SK-N-SH (cell line): ENCODE measurements around the gene PLXNA4. TPM values are rescaled to one million over a fixed set of nuclear protein-coding genes. Genes with fewer than 3 reads are reported as not detected.

Experiments used
- CTCF ChIA-PET: fragments of 300-600, 350-600 bp; formaldehyde crosslinking; extraction: SDS; loops from one replicate; lab custom pipeline; 2021; lab: Yijun Ruan, JAX
- POLR2A ChIA-PET: fragments of 350-600 bp; sonication (Branson Sonifier 250); formaldehyde crosslinking; extraction: SDS; loops from one replicate; lab custom pipeline; 2020; ENCODE audit warnings: antibody characterized with exemption, inconsistent platforms; lab: Yijun Ruan, JAX
- DNase-seq: peaks from one replicate; pipeline ENCODE4 v3.0.0; 2012
- H2AFZ ChIP-seq: fragments of 200-600 bp; sonication (generic); 2 replicates; pipeline ENCODE4 v1.8.1; 2016; ENCODE audit warnings: antibody characterized with exemption, mild to moderate bottlenecking, low read depth
- H3F3A ChIP-seq: fragments of 200-600 bp; sonication (generic); replicated peaks from 2 replicates; pipeline ENCODE3; 2016; ENCODE audit warnings: antibody characterized with exemption, mild to moderate bottlenecking; ENCODE audit not compliant: insufficient read depth
- H3K27ac ChIP-seq, 2 experiments: fragments of 200-500 bp in 1 of 2; fragments of 200-600 bp in 1 of 2; sonication (Bioruptor generic) in 1 of 2; sonication (generic), shearing (Covaris generic) in 1 of 2; 2 replicates each; pipeline versions ENCODE4 v1.5.1 to v1.6.1; 2014 to 2016; ENCODE audit warnings: low read depth in 2 of 2, inconsistent platforms in 1 of 2, low read length in 1 of 2, mild to moderate bottlenecking in 1 of 2, mixed read lengths in 1 of 2
- H3K27me3 ChIP-seq: fragments of 200-600 bp; sonication (generic), shearing (Covaris generic); 2 replicates; pipeline ENCODE4 v1.6.1; 2016; ENCODE audit warnings: mixed run types; ENCODE audit not compliant: insufficient read depth
- H3K36me3 ChIP-seq, 2 experiments: fragments of 200-500 bp in 1 of 2; fragments of 200-600 bp in 1 of 2; sonication (Bioruptor generic) in 1 of 2; sonication (generic) in 1 of 2; replicated peaks in 1 of 2; 2 replicates each; pipeline versions ENCODE3 to v1.5.1; 2014 to 2016; ENCODE audit warnings: low read length in 1 of 2, mild to moderate bottlenecking in 1 of 2; ENCODE audit not compliant: insufficient read depth in 2 of 2, control insufficient read depth in 1 of 2
- H3K4me1 ChIP-seq, 2 experiments: fragments of 200-500 bp in 1 of 2; fragments of 200-600 bp in 1 of 2; sonication (Bioruptor generic) in 1 of 2; sonication (generic), shearing (Covaris generic) in 1 of 2; 2 replicates each; pipeline versions ENCODE4 v1.5.1 to v1.6.1; 2014 to 2016; ENCODE audit warnings: low read depth in 1 of 2, low read length in 1 of 2, mixed run types in 1 of 2; ENCODE audit not compliant: insufficient read depth in 2 of 2, control insufficient read depth in 1 of 2
- H3K4me2 ChIP-seq: fragments of 200-600 bp; sonication (generic), shearing (Covaris generic); 2 replicates; pipeline ENCODE4 v1.6.1; 2017; ENCODE audit warnings: mixed run types
- H3K4me3 ChIP-seq, 2 experiments: fragments of 200-500 bp in 1 of 2; fragments of 200-600 bp in 1 of 2; sonication (Bioruptor generic) in 1 of 2; sonication (generic), shearing (Covaris generic) in 1 of 2; 2 replicates each; pipeline versions ENCODE4 v1.5.1 to v1.8.1; 2014 to 2016; ENCODE audit warnings: low read depth in 2 of 2, inconsistent platforms in 1 of 2, low read length in 1 of 2, mild to moderate bottlenecking in 1 of 2, mixed read lengths in 1 of 2, moderate library complexity in 1 of 2
- H3K79me2 ChIP-seq: fragments of 200-600 bp; sonication (generic); 2 replicates; pipeline ENCODE4 v1.8.1; 2017; ENCODE audit warnings: mild to moderate bottlenecking; ENCODE audit not compliant: insufficient read depth
- H3K9ac ChIP-seq: fragments of 200-600 bp; sonication (generic); 2 replicates; pipeline ENCODE4 v1.6.1; 2017; ENCODE audit warnings: mixed run types
- H3K9me2 ChIP-seq: fragments of 200-600 bp; sonication (generic); 2 replicates; pipeline ENCODE4 v1.6.1; 2017; ENCODE audit warnings: mixed run types
- H3K9me3 ChIP-seq: fragments of 200-600 bp; sonication (generic); 2 replicates; pipeline ENCODE4 v1.6.1; 2017; ENCODE audit warnings: mixed run types, mild to moderate bottlenecking, moderate library complexity
- H4K20me1 ChIP-seq: fragments of 200-600 bp; sonication (generic); 2 replicates; pipeline ENCODE4 v1.6.1; 2017; ENCODE audit warnings: mild to moderate bottlenecking, mixed run types; ENCODE audit not compliant: insufficient read depth
- ELF1 ChIP-seq: IDR thresholded peaks from 2 replicates; pipeline ENCODE4 v1.4.0; 2012
- EP300 ChIP-seq, 2 experiments: IDR thresholded peaks; 2 replicates each; pipeline versions ENCODE4 v1.4.0 to v1.6.1; 2012; ENCODE audit warnings: borderline replicate concordance in 1 of 2, low read depth in 1 of 2, low read length in 1 of 2
- FOSL2 ChIP-seq: IDR thresholded peaks from 2 replicates; pipeline ENCODE4 v1.4.0; 2012; ENCODE audit warnings: low read depth, mild to moderate bottlenecking, moderate library complexity, borderline replicate concordance
- FOXJ3 ChIP-seq: sonication (generic); formaldehyde crosslinking; IDR thresholded peaks from 2 replicates; pipeline ENCODE4 v1.5.1; 2020; ENCODE audit warnings: mild to moderate bottlenecking, missing genetic modification reagents
- FOXM1 ChIP-seq: IDR thresholded peaks from 2 replicates; pipeline ENCODE4 v1.4.0; 2012; ENCODE audit warnings: low read depth, mild to moderate bottlenecking
- GATA2 ChIP-seq: sonication (generic); formaldehyde crosslinking; IDR thresholded peaks from 2 replicates; pipeline ENCODE4 v1.5.0; 2020; ENCODE audit warnings: mild to moderate bottlenecking, missing genetic modification reagents
- JUND ChIP-seq: IDR thresholded peaks from 2 replicates; pipeline ENCODE4 v1.4.0; 2012
- MAX ChIP-seq: IDR thresholded peaks from 2 replicates; pipeline ENCODE4 v1.4.0; 2012; ENCODE audit warnings: low read depth
- MXI1 ChIP-seq: IDR thresholded peaks from 2 replicates; pipeline ENCODE4 v1.6.1; 2012; ENCODE audit warnings: mild to moderate bottlenecking, low read depth, low read length, improper control_type of control experiment
- NFIC ChIP-seq: IDR thresholded peaks from 2 replicates; pipeline ENCODE4 v1.4.0; 2012; ENCODE audit warnings: borderline replicate concordance
- POLR2AphosphoS5 ChIP-seq: IDR thresholded peaks from 2 replicates; pipeline ENCODE4 v1.6.1; 2012; ENCODE audit warnings: low read depth, low read length
- RAD21 ChIP-seq: IDR thresholded peaks from 2 replicates; pipeline ENCODE4 v1.6.1; 2012; ENCODE audit warnings: mild to moderate bottlenecking, low read length
- REST ChIP-seq: IDR thresholded peaks from 2 replicates; pipeline ENCODE4 v1.6.1; 2012; ENCODE audit warnings: mild to moderate bottlenecking, low read depth, low read length, moderate library complexity
- RFX5 ChIP-seq: IDR thresholded peaks from 2 replicates; pipeline ENCODE4 v1.6.1; 2012; ENCODE audit warnings: mild to moderate bottlenecking, improper control_type of control experiment, low read length
- TAF1 ChIP-seq: IDR thresholded peaks from 2 replicates; pipeline ENCODE4 v1.6.1; 2012; ENCODE audit warnings: low read depth, mild to moderate bottlenecking, low read length, moderate library complexity, borderline replicate concordance
- ZBTB33 ChIP-seq: IDR thresholded peaks from 2 replicates; pipeline ENCODE4 v1.4.0; 2012; ENCODE audit warnings: low read depth, borderline replicate concordance
- WGBS: methylation state at CpG from one replicate; pipeline ENCODE4 v1.1.6; 2017; ENCODE audit warnings: low lambda C conversion rate; 5-methylcytosine and 5-hydroxymethylcytosine counted together
- polyA plus RNA-seq, 3 experiments: library from polyadenylated mRNA; depleted of rRNA; stranded (reverse); fragments of >200 nt; gene quantifications; 2 replicates each; pipeline ENCODE4 v1.2.3, GENCODE V29; 2012

PLXNA4 gene
- polyA plus RNA-seq, 1 of the 3 experiments (the other 2 are of a cell fraction): 2.4 TPM

GRCh38 chr7:132521423-132521822 lies 54.8 kb downstream of the PLXNA4 start:
- H2AFZ ChIP-seq: no peak overlapping the region
- H3F3A ChIP-seq: no peaks in the 10 kb centered on the region
- no peak overlapping the region for H3K9ac ChIP-seq
- 53% methylated on average over 5 of the region's 5 CpGs for WGBS
- DNase-seq: no peak
- no peaks in the 10 kb centered on the region for H3K27me3 ChIP-seq
- H3K79me2 ChIP-seq: no peaks in the 10 kb centered on the region
- H3K4me1 ChIP-seq: no peaks in the 10 kb centered on the region
- H3K4me2 ChIP-seq: no peak overlapping the region
- CTCF ChIA-PET: interaction anchor here (0.9 to 1.2 kb wide), 2 partner anchors 61 to 662 kb away, joined by 3 read pairs; no protein-coding TSS in a partner anchor
- H3K27ac ChIP-seq: no peak overlapping the region
- no peaks in the 10 kb centered on the region for H4K20me1 ChIP-seq
- no peaks in the 10 kb centered on the region for H3K9me2 ChIP-seq
- no peaks in the 10 kb centered on the region for H3K9me3 ChIP-seq
- POLR2A ChIA-PET: no interaction called here
- H3K36me3 ChIP-seq: no peaks in the 10 kb centered on the region
- TF ChIP-seq REST (no peak), FOSL2 (no peak), ZBTB33 (no peak), EP300 (IDR thresholded peaks at IDR 0.05; ENCODE audit: borderline replicate concordance in 1 of 2, low read depth in 1 of 2, low read length in 1 of 2) (no peak), RFX5 (no peak), GATA2 (CRISPR knock-in tag) (no peak), MAX (no peak), POLR2AphosphoS5 (no peak), MXI1 (no peak), ELF1 (no peak), TAF1 (no peak), RAD21 (no peak), JUND (no peak), FOXM1 (no peak), FOXJ3 (CRISPR knock-in tag) (no peak), NFIC (no peak)
- H3K4me3 ChIP-seq: no peak overlapping the region
